ENCODE data around the gene PRSS21. TPM values are rescaled to one million over a fixed set of nuclear protein-coding genes. Genes with fewer than 3 reads are reported as not detected.

The PRSS21 gene
- total and polyA plus RNA-seq, 4 donors = not detected

- DNase-seq = peak; percentile 43 to 72
- H3K27me3 ChIP-seq (ENCODE audit: control insufficient read depth in 1 of 2, insufficient read depth in 2 of 2, low read length in 1 of 2) = no peaks in the 10 kb centered on the region
- no peak for ATAC-seq (ENCODE audit: low FRiP score)
- intact Hi-C loops (cut with DNase I) = no loop called here
- H3K27ac ChIP-seq (ENCODE audit: low read depth in 1 of 2, low read length in 2 of 2) = no peak overlapping the region
- 66 to 68% methylated on average over 16 to 17 of the region's 17 CpGs for WGBS, 2 donors
- H3K9me3 ChIP-seq (ENCODE audit: control insufficient read depth, low read length) = peaks cover 1% of the 10 kb centered on the region
- H3K36me3 ChIP-seq (ENCODE audit: control insufficient read depth in 1 of 2, insufficient read depth in 2 of 2, low read length in 1 of 2) = no peaks in the 10 kb centered on the region
- no peak overlapping the region for H3K4me3 ChIP-seq (ENCODE audit: low read length in 2 of 2)
- no peaks in the 10 kb centered on the region for H3K4me1 ChIP-seq (ENCODE audit: control insufficient read depth in 1 of 2, insufficient read depth in 2 of 2, low read length in 2 of 2)
Observed at GRCh38 chr16:2819939-2820835, 3.1 kb downstream of the PRSS21 start.

DNA sequence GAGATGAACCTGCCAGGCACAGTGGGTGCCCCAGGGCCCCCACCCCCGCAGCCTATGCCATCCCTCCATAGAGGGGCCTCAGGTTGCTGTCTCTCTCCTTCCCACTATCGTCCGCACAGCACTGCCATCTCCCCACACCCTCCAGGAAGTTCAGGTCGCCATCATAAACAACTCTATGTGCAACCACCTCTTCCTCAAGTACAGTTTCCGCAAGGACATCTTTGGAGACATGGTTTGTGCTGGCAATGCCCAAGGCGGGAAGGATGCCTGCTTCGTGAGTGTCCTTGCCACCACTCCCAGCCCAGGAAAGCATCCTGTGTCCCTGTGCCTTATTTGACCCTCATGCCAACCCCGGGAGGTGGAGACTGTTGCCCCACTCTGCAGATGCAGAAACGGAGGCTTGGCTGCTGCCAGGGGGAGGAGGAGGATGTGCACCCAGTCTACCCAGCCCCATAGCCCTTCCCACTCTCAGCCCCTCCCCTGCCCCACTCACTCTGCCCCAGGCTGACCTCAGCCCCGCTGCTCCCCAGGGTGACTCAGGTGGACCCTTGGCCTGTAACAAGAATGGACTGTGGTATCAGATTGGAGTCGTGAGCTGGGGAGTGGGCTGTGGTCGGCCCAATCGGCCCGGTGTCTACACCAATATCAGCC, 3.9 kb downstream of the PRSS21 start:
- H3K36me3 ChIP-seq (ENCODE audit: control insufficient read depth in 1 of 2, insufficient read depth in 2 of 2, low read length in 1 of 2) = no peaks in the 10 kb centered on the region
- no peak overlapping the region for H3K4me3 ChIP-seq (ENCODE audit: low read length in 2 of 2)
- no peaks in the 10 kb centered on the region for H3K4me1 ChIP-seq (ENCODE audit: control insufficient read depth in 1 of 2, insufficient read depth in 2 of 2, low read length in 2 of 2)
- WGBS, 2 donors = 74 to 81% methylated on average over 13 to 14 of the region's 14 CpGs
- no peaks in the 10 kb centered on the region for H3K27me3 ChIP-seq (ENCODE audit: control insufficient read depth in 1 of 2, insufficient read depth in 2 of 2, low read length in 1 of 2)
- intact Hi-C loops (cut with DNase I) = no loop called here
- ATAC-seq (ENCODE audit: low FRiP score) (no peak), DNase-seq (peak; percentile 12 to 57)
- H3K9me3 ChIP-seq (ENCODE audit: control insufficient read depth, low read length) = peaks cover 1% of the 10 kb centered on the region
- no peak overlapping the region for H3K27ac ChIP-seq (ENCODE audit: low read depth in 1 of 2, low read length in 2 of 2)

DNA sequence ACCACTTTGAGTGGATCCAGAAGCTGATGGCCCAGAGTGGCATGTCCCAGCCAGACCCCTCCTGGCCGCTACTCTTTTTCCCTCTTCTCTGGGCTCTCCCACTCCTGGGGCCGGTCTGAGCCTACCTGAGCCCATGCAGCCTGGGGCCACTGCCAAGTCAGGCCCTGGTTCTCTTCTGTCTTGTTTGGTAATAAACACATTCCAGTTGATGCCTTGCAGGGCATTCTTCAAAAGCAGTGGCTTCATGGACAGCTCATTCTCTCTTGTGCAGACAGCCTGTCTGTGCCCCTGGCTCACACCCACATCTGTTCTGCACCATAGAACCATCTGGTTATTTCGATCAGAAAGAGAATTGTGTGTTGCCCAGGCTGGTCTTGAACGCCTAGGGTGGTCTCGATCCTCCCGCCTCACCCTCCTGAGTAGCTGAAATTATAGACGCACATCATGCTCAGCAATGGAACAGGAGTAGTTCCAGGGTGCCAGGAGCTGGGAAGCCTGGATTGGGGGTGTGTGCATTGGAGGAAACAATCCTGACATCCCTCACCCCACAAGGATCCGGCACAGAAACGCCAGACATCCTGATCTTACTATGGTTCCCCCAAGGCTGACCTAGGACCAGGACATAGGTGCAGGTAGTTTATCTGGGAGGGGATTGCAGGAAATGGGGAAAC, 4.6 kb downstream of the PRSS21 start:
- intact Hi-C loops (cut with DNase I) = no loop called here
- no peaks in the 10 kb centered on the region for H3K27me3 ChIP-seq (ENCODE audit: control insufficient read depth in 1 of 2, insufficient read depth in 2 of 2, low read length in 1 of 2)
- H3K4me3 ChIP-seq (ENCODE audit: low read length in 2 of 2) = no peak overlapping the region
- no peak for ATAC-seq (ENCODE audit: low FRiP score)
- peak; percentile 23 to 31 for DNase-seq
- no peak overlapping the region for H3K27ac ChIP-seq (ENCODE audit: low read depth in 1 of 2, low read length in 2 of 2)
- no peaks in the 10 kb centered on the region for H3K36me3 ChIP-seq (ENCODE audit: control insufficient read depth in 1 of 2, insufficient read depth in 2 of 2, low read length in 1 of 2)
- H3K9me3 ChIP-seq (ENCODE audit: control insufficient read depth, low read length) = peaks cover 1% of the 10 kb centered on the region
- H3K4me1 ChIP-seq (ENCODE audit: control insufficient read depth in 1 of 2, insufficient read depth in 2 of 2, low read length in 2 of 2) = no peaks in the 10 kb centered on the region
- 75 to 76% methylated on average over 9 of the region's 9 CpGs for WGBS, 2 donors

GRCh38 chr16:2822158-2822495, 5.1 kb downstream of the PRSS21 start:
- WGBS, 2 donors = 66 to 73% methylated on average over 8 of the region's 8 CpGs
- H3K27me3 ChIP-seq (ENCODE audit: control insufficient read depth in 1 of 2, insufficient read depth in 2 of 2, low read length in 1 of 2) = no peaks in the 10 kb centered on the region
- ATAC-seq (ENCODE audit: low FRiP score) (no peak), DNase-seq (peak in 1 of 2 donors; percentile 51)
- H3K27ac ChIP-seq (ENCODE audit: low read depth in 1 of 2, low read length in 2 of 2) = no peak overlapping the region
- H3K4me1 ChIP-seq (ENCODE audit: control insufficient read depth in 1 of 2, insufficient read depth in 2 of 2, low read length in 2 of 2) = no peaks in the 10 kb centered on the region
- H3K9me3 ChIP-seq (ENCODE audit: control insufficient read depth, low read length) = peaks cover 1% of the 10 kb centered on the region
- no peak overlapping the region for H3K4me3 ChIP-seq (ENCODE audit: low read length in 2 of 2)
- H3K36me3 ChIP-seq (ENCODE audit: control insufficient read depth in 1 of 2, insufficient read depth in 2 of 2, low read length in 1 of 2) = no peaks in the 10 kb centered on the region
- intact Hi-C loops (cut with DNase I) = no loop called here

DNA sequence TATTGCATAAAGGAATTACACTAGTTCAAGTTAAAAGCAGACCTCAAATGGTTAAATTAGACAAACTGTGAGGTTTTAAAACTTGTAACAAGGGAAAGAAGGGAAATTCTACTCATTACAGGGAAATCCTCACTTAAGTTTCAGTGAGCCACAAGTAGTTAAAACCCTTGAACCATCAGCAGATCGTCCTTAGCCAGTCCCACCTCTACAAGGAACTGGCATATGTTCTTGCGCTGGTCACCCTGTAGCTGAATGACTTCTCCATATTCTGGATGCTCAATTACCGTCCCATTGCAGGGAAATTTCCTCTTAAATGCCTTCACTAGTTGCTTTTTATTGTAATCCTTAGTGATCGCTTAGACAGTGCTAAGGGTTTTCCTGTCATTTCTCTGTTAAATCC, 5.5 kb downstream of the PRSS21 start:
- DNase-seq (peak in 1 of 2 donors; percentile 2), ATAC-seq (ENCODE audit: low FRiP score) (no peak)
- intact Hi-C loops (cut with DNase I) = no loop called here
- WGBS, 2 donors = 49 to 54% methylated on average over 4 of the region's 4 CpGs
- H3K36me3 ChIP-seq (ENCODE audit: control insufficient read depth in 1 of 2, insufficient read depth in 2 of 2, low read length in 1 of 2) = no peaks in the 10 kb centered on the region
- no peaks in the 10 kb centered on the region for H3K27me3 ChIP-seq (ENCODE audit: control insufficient read depth in 1 of 2, insufficient read depth in 2 of 2, low read length in 1 of 2)
- no peak overlapping the region for H3K4me3 ChIP-seq (ENCODE audit: low read length in 2 of 2)
- H3K9me3 ChIP-seq (ENCODE audit: control insufficient read depth, low read length) = peaks cover 1% of the 10 kb centered on the region
- no peaks in the 10 kb centered on the region for H3K4me1 ChIP-seq (ENCODE audit: control insufficient read depth in 1 of 2, insufficient read depth in 2 of 2, low read length in 2 of 2)
- no peak overlapping the region for H3K27ac ChIP-seq (ENCODE audit: low read depth in 1 of 2, low read length in 2 of 2)

DNA sequence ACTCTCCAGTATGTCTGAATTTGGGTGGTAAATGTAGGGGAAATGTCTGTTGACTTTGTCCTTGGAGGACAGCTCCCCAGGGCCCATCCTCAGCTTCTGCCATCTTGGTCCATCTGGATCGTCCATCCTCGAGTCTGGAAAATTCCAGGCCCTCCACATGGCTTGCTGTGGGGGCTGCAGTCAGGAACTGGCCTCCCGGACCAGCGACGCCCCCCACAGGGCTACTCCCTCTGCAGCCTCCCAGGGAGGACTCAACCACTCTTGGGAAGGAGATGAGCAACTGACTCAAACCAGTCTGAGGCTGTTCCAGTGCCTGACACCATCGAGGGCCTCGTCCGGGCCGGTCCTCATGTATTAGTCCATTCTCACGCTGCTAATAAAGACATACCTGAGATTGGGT, 7.6 kb downstream of the PRSS21 start:
- intact Hi-C loops (cut with DNase I) = no loop called here

DNA sequence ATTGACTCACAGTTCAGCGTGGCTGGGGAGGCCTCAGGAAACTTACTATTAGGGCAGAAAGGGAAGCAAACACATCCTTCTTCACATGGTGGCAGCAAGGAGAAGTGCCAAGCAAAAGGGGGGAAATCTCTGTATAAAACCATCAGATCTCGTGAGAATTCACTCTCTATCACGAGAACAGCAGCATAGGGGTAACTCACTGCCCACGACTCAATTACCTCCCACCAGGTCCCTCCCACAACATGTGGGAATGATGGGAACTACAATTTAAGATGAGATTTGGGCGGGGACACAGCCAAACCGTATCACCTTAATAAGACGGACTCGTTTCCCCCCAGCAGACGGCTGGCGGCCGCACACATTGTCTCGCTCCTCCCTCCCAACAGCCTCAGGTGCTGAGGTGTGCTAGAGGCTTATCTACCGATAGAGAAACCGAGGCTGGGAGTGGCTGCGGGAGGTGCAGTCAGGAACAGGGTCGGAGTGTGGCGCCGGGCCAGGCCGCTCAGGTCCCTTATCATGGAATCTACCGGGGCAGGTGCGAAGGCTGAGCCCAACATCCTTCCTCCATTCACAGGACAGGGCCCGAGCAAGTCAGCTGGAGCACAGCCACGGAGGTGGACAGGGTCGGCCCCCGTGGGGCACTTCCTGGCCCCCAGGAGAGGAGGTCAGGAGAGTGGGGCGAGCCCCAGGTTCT, 8.2 kb downstream of the PRSS21 start:
- no peaks in the 10 kb centered on the region for H3K9me3 ChIP-seq (ENCODE audit: control insufficient read depth, low read length)
- no peaks in the 10 kb centered on the region for H3K36me3 ChIP-seq (ENCODE audit: control insufficient read depth in 1 of 2, insufficient read depth in 2 of 2, low read length in 1 of 2)
- no peaks in the 10 kb centered on the region for H3K27me3 ChIP-seq (ENCODE audit: control insufficient read depth in 1 of 2, insufficient read depth in 2 of 2, low read length in 1 of 2)
- H3K4me1 ChIP-seq (ENCODE audit: control insufficient read depth in 1 of 2, insufficient read depth in 2 of 2, low read length in 2 of 2) = no peaks in the 10 kb centered on the region
- intact Hi-C loops (cut with DNase I) = no loop called here
- 80 to 82% methylated on average over 26 of the region's 26 CpGs for WGBS, 2 donors
- H3K4me3 ChIP-seq (ENCODE audit: low read length in 2 of 2) = no peak overlapping the region
- ATAC-seq (ENCODE audit: low FRiP score) = no peak
- H3K27ac ChIP-seq (ENCODE audit: low read depth in 1 of 2, low read length in 2 of 2) = no peak overlapping the region
- DNase-seq = peak in 1 of 2 donors; percentile 59

More for the DNA sequence above, 7.6 kb downstream of the PRSS21 start:
- Histone ChIP-seq H3K4me1 (ENCODE audit: control insufficient read depth in 1 of 2, insufficient read depth in 2 of 2, low read length in 2 of 2) (no peaks in the 10 kb centered on the region), H3K9me3 (ENCODE audit: control insufficient read depth, low read length) (no peaks in the 10 kb centered on the region), H3K36me3 (ENCODE audit: control insufficient read depth in 1 of 2, insufficient read depth in 2 of 2, low read length in 1 of 2) (no peaks in the 10 kb centered on the region), H3K27ac (ENCODE audit: low read depth in 1 of 2, low read length in 2 of 2) (no peak overlapping the region), H3K4me3 (ENCODE audit: low read length in 2 of 2) (no peak overlapping the region), H3K27me3 (ENCODE audit: control insufficient read depth in 1 of 2, insufficient read depth in 2 of 2, low read length in 1 of 2) (no peaks in the 10 kb centered on the region)
- no peak for ATAC-seq (ENCODE audit: low FRiP score)
- 75 to 79% methylated on average over 10 of the region's 10 CpGs for WGBS, 2 donors
- peak in 1 of 2 donors; percentile 42 for DNase-seq

GRCh38 chr16:2825906-2826305, 8.9 kb downstream of the PRSS21 start:
- no peaks in the 10 kb centered on the region for H3K4me1 ChIP-seq (ENCODE audit: control insufficient read depth in 1 of 2, insufficient read depth in 2 of 2, low read length in 2 of 2)
- WGBS, 2 donors = 69 to 72% methylated on average over 11 of the region's 11 CpGs
- DNase-seq = peak in 1 of 2 donors; percentile 52
- intact Hi-C loops (cut with DNase I) = no loop called here
- H3K9me3 ChIP-seq (ENCODE audit: control insufficient read depth, low read length) = no peaks in the 10 kb centered on the region
- no peak overlapping the region for H3K4me3 ChIP-seq (ENCODE audit: low read length in 2 of 2)
- H3K36me3 ChIP-seq (ENCODE audit: control insufficient read depth in 1 of 2, insufficient read depth in 2 of 2, low read length in 1 of 2) = no peaks in the 10 kb centered on the region
- no peak for ATAC-seq (ENCODE audit: low FRiP score)
- H3K27ac ChIP-seq (ENCODE audit: low read depth in 1 of 2, low read length in 2 of 2) = no peak overlapping the region
- no peaks in the 10 kb centered on the region for H3K27me3 ChIP-seq (ENCODE audit: control insufficient read depth in 1 of 2, insufficient read depth in 2 of 2, low read length in 1 of 2)
